NT2/D1 (cell line): ENCODE measurements around the gene SLX4IP.

Experiments
- SUZ12 ChIP-seq: IDR thresholded peaks from 2 replicates; pipeline ENCODE4 v1.6.1; 2011; ENCODE audit not compliant: insufficient read length, insufficient read depth; ENCODE audit errors: extremely low read depth
- ZNF274 ChIP-seq: IDR thresholded peaks from 2 replicates; pipeline ENCODE4 v1.6.1; 2011; ENCODE audit warnings: mild to moderate bottlenecking, low read depth, low read length

DNA sequence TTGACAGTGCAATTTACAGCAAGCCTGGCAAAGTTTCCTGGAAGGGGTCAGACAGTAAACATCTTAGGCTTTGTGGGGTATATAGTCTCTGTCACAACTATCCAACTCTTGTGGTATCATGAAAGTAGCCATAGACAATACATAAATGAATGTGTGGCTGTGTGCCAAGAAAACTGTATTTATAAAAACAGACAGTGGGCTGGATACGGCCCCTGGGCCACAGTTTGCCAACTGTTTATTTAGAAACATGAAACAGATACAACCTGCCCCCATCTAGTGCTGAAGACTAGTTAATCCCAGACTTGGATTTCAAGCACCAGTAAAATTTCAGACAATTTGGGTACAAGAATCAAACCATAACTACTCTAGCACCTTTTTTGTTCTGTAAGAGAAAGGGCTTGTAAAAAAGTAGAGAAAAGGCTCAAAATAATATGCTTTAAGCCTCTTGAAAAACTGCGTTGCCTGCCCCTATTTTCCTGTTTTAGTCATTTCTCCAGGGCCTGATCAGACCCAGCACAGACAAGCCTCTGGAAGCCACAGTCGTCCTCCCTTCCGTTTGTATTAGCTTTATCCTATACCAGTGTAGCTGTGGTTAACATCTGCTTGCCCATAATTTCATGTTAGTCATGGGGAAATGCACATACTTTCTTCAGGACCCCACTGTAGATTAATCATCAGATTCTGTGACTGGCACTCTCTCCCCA is 207.9 kb downstream of the SLX4IP start:
- TF ChIP-seq SUZ12, result no peak
- TF ChIP-seq ZNF274, result no peak
